HCT116 (cell line): Measurements from ENCODE around the gene CHI3L2.

Experiments
- CTCF ChIP-seq, 3 experiments: fragments of 200-600 bp in 1 of 3; sonication (generic) in 1 of 3; IDR thresholded peaks in 2 of 3; conservative IDR thresholded peaks in 1 of 3; 2 replicates each; pipeline ENCODE4 v1.5.1; 2012 to 2017; ENCODE audit warnings: low read depth in 2 of 3, low read length in 2 of 3, antibody characterized with exemption in 1 of 3, borderline replicate concordance in 1 of 3, control low read depth in 1 of 3, mild to moderate bottlenecking in 1 of 3, mixed read lengths in 1 of 3, mixed run types in 1 of 3, moderate library complexity in 1 of 3; ENCODE audit not compliant: insufficient read depth in 1 of 3
- EZH2 ChIP-seq: fragments of 200-600 bp; sonication (generic); IDR thresholded peaks from 2 replicates; pipeline ENCODE4 v1.6.1; 2017; ENCODE audit warnings: antibody characterized with exemption, mixed run types
- POLR2A ChIP-seq: IDR thresholded peaks from 2 replicates; pipeline ENCODE4 v1.7.0; 2011; ENCODE audit warnings: borderline replicate concordance; ENCODE audit not compliant: insufficient read depth, insufficient read length; ENCODE audit errors: extremely low read depth
- POLR2AphosphoS5 ChIP-seq: IDR thresholded peaks from 2 replicates; pipeline ENCODE4 v1.6.1; 2011; ENCODE audit warnings: mild to moderate bottlenecking, low read depth, low read length, moderate library complexity
- REST ChIP-seq: IDR thresholded peaks from 2 replicates; pipeline ENCODE4 v1.6.1; 2012; ENCODE audit warnings: low read depth
- SIN3A ChIP-seq: IDR thresholded peaks from 2 replicates; pipeline ENCODE4 v1.6.1; 2012; ENCODE audit warnings: low read depth
- TCF7L2 ChIP-seq: IDR thresholded peaks from 2 replicates; pipeline ENCODE4 v1.7.0; 2011; ENCODE audit warnings: borderline replicate concordance, inconsistent platforms; ENCODE audit not compliant: insufficient read depth, insufficient read length; ENCODE audit errors: extremely low read depth

DNA sequence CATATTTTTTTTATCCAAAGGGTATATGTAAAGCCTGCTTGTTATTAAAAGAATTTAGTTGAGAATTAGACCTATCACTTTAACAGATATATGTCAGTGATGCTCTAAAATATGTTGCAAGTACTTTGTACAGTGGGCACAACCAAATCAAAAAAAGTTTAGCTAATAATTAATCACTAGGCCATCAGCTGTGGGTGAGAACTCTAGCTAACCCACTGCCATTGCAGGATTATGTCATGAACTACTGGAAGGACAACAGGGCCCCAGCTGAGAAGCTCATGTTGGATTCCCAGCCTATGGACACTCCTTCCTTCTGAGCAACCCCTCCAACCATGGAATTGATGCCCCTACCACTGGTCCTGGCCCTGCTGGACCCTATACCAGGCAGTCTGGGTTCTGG lies 56.3 kb downstream of the CHI3L2 start:
- TF ChIP-seq POLR2AphosphoS5 (no peak), POLR2A (no peak), TCF7L2 (no peak), CTCF (IDR thresholded peaks at IDR 0.05 in 2 of 3, conservative IDR thresholded peaks at IDR 0.05 in 1 of 3; ENCODE audit: borderline replicate concordance in 1 of 3, insufficient read depth in 1 of 3, low read depth in 2 of 3, low read length in 2 of 3) (no peak), SIN3A (no peak), REST (no peak), EZH2 (no peak)
